ENCODE measurements around the gene RPRD1B. TPM values are rescaled to one million over a fixed set of nuclear protein-coding genes. Genes with fewer than 3 reads are reported as not detected.

RPRD1B gene
- total and polyA plus RNA-seq, 2 of the 13 experiments (the other 11 are each of a cell fraction or from before 2014, with no cell fraction given), result 31.1 to 41.5 TPM

DNA sequence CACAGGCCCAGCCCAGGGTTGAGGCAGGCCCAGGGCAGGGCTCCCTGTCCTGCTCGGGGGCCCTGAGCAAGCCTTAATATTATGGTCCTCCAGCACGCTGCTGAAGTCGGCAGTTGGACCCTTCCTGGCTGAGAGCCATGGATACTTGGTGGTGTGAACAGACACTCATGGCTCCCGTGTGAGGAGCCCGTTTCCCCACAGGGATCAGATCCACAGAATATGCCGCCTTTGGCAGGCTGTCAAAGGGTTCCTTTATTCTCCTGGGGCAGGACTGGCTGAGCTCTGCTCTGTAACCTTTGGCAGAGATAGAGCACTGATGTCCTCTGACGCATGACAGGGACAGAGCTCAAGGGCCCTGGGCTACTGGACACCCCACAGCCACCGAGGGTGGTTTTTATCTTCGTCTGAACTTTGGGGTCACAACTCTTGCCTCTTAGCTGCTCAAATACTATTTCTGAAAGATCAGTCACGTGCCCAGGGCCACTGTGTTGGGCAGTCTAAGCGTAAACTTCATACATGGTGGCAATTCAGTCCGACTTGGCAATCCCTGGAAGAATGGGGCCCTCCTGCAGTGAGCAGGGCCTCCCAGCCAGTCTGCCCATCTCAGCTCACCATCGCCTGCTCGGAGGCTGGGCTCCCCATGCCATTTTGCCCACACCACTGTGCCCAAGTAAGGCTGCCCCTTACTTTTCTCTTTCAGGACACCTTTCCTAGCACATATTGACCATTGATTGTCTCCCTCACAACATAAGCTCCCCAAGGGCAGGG lies 49.3 kb upstream of the RPRD1B start (continued):
- TF ChIP-seq ZNF333 (CRISPR knock-in tag; IDR thresholded peaks at IDR 0.05; ENCODE audit: borderline replicate concordance) (no peak), TMF1 (CRISPR knock-in tag; IDR thresholded peaks at IDR 0.05; ENCODE audit: low read depth) (0 out of 2 replicates have a peak, but pooled peaks have one; percentile 31), CBX5 (CRISPR knock-in tag; IDR thresholded peaks at IDR 0.05; ENCODE audit: borderline replicate concordance) (no peak)
- TF ChIP-seq, protein P1, sequence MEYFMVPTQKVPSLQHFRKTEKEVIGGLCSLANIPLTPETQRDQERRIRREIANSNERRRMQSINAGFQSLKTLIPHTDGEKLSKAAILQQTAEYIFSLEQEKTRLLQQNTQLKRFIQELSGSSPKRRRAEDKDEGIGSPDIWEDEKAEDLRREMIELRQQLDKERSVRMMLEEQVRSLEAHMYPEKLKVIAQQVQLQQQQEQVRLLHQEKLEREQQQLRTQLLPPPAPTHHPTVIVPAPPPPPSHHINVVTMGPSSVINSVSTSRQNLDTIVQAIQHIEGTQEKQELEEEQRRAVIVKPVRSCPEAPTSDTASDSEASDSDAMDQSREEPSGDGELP (IDR thresholded peaks at IDR 0.05; ENCODE audit: borderline replicate concordance, low read depth), result no peak
- TF ChIP-seq, protein P2, sequence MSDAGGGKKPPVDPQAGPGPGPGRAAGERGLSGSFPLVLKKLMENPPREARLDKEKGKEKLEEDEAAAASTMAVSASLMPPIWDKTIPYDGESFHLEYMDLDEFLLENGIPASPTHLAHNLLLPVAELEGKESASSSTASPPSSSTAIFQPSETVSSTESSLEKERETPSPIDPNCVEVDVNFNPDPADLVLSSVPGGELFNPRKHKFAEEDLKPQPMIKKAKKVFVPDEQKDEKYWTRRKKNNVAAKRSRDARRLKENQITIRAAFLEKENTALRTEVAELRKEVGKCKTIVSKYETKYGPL (CRISPR knock-in tag; IDR thresholded peaks at IDR 0.05), result no peak

DNA sequence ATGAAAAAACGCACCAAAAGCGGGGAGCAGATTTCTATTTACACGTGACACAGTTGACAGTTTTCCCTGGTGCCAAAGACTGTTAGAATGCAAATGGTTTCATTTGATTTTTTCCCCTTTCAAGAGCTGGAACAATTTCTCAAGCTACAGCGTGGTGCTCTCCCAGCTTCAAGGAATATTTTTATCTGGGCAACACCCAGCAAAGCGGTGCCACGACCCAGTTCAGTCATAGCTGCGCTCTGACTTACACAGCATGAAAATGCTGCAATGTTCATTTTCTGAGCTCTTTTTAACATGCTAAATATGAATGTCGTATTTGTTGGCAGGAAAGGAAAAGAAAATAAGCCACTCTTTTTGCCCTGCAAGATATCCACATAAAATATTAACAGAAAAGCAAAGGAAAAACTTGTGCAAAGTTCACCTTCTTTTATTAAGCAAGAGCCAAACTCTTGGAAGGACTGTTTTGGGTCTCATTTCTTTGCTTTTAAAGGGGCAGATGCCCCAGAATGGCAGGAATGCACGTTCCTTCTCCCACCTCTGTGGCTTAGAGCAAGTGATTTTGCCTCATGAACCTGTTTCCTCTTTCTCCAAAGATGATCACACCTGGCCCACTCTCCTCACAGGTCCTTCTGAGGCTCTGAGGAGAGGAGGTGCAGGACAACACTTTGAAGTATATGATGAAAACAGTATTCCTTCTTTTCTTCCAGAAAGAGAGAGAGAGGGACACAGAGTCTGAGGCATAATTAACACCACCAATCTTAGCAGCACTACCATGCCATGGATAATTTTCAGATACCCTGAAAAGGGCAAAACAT lies 47.3 kb upstream of the RPRD1B start:
- Histone ChIP-seq H4K20me1 (ENCODE audit: insufficient read depth, low read length) (no peaks in the 10 kb centered on the region), H3K27ac (ENCODE audit: extremely low read length, insufficient read depth, low read length) (peak overlapping the region; percentile 62), H3K36me3 (replicated peaks in 1 of 2; ENCODE audit: control insufficient read depth in 1 of 2, insufficient read depth in 2 of 2, low read length in 2 of 2) (peaks cover 12 to 38% of the 10 kb centered on the region in 2 experiments), H3K9me3 (ENCODE audit: low read length) (no peaks in the 10 kb centered on the region), H3K79me2 (ENCODE audit: insufficient read depth, low read length) (no peaks in the 10 kb centered on the region), H3K4me3 (replicated peaks in 1 of 3; ENCODE audit: insufficient read depth in 1 of 3, low read depth in 2 of 3, low read length in 3 of 3) (peak overlapping the region in 1 of 3 experiments; percentile 27; a peak in 1 of 6 replicates), H3K9ac (ENCODE audit: insufficient read depth, low read depth, low read length) (peak overlapping the region; percentile 35; the same call in 1 of the 2 replicates), H3K4me1 (ENCODE audit: insufficient read depth, low read length) (peaks cover 68% of the 10 kb centered on the region), H3K4me2 (ENCODE audit: low read depth, low read length) (peak overlapping the region; percentile 61), H2AFZ (ENCODE audit: low read length) (no peak overlapping the region), H3K27me3 (ENCODE audit: control insufficient read depth in 1 of 2, insufficient read depth in 2 of 2, low read length in 2 of 2) (no peaks in the 10 kb centered on the region)
- in situ Hi-C loops (cut with HindIII; ENCODE audit: extremely low pct_ligation_motif_present, low pct_unique_long_range_greater_than_20kb) (no loop called here), intact Hi-C loops (cut with micrococcal nuclease; ENCODE audit: unreplicated experiment) (no loop called here)
- FAIRE-seq (no peak), ATAC-seq (peak; percentile 0; the same call in 1 of the 3 replicates), DNase-seq (ENCODE audit: low spot score) (no peak)
- ChIA-PET CTCF (ENCODE audit: low intra/inter-chr PET ratio, low total read pairs) (no interaction called here), POLR2A (interaction anchor here (0.8 to 1.3 kb wide), 6 partner anchors 8 to 808 kb away, joined by 3 to 5 read pairs (median 4); partner anchors contain the start of genes MANBAL and TTI1)
- WGBS (ENCODE audit: low lambda C conversion rate), result 41% methylated on average over 9 of the region's 9 CpGs
- no TSS peak for BruUV-seq (replicated peaks)
- TF ChIP-seq ZNF263 (CRISPR knock-in tag; IDR thresholded peaks at IDR 0.05) (no peak), ISL2 (CRISPR knock-in tag; IDR thresholded peaks at IDR 0.05) (no peak), ZFP62 (CRISPR knock-in tag; IDR thresholded peaks at IDR 0.05) (no peak), FOXK1 (CRISPR knock-in tag; IDR thresholded peaks at IDR 0.05; ENCODE audit: borderline replicate concordance, low read depth) (no peak), DNMT3B (CRISPR knock-in tag; conservative IDR thresholded peaks at IDR 0.05) (no peak), SOX6 (IDR thresholded peaks at IDR 0.05) (no peak), SOX6 (CRISPR knock-in tag; IDR thresholded peaks at IDR 0.05) (0 out of 2 replicates have a peak, but pooled peaks have one; percentile 27), NFIC (IDR thresholded peaks at IDR 0.05; ENCODE audit: low read length) (peak; percentile 50; the same call in 1 of the 2 replicates)
- TF ChIP-seq, protein P3, sequence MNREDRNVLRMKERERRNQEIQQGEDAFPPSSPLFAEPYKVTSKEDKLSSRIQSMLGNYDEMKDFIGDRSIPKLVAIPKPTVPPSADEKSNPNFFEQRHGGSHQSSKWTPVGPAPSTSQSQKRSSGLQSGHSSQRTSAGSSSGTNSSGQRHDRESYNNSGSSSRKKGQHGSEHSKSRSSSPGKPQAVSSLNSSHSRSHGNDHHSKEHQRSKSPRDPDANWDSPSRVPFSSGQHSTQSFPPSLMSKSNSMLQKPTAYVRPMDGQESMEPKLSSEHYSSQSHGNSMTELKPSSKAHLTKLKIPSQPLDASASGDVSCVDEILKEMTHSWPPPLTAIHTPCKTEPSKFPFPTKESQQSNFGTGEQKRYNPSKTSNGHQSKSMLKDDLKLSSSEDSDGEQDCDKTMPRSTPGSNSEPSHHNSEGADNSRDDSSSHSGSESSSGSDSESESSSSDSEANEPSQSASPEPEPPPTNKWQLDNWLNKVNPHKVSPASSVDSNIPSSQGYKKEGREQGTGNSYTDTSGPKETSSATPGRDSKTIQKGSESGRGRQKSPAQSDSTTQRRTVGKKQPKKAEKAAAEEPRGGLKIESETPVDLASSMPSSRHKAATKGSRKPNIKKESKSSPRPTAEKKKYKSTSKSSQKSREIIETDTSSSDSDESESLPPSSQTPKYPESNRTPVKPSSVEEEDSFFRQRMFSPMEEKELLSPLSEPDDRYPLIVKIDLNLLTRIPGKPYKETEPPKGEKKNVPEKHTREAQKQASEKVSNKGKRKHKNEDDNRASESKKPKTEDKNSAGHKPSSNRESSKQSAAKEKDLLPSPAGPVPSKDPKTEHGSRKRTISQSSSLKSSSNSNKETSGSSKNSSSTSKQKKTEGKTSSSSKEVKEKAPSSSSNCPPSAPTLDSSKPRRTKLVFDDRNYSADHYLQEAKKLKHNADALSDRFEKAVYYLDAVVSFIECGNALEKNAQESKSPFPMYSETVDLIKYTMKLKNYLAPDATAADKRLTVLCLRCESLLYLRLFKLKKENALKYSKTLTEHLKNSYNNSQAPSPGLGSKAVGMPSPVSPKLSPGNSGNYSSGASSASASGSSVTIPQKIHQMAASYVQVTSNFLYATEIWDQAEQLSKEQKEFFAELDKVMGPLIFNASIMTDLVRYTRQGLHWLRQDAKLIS (CRISPR knock-in tag; IDR thresholded peaks at IDR 0.05), result no peak
- TF ChIP-seq, protein P4, sequence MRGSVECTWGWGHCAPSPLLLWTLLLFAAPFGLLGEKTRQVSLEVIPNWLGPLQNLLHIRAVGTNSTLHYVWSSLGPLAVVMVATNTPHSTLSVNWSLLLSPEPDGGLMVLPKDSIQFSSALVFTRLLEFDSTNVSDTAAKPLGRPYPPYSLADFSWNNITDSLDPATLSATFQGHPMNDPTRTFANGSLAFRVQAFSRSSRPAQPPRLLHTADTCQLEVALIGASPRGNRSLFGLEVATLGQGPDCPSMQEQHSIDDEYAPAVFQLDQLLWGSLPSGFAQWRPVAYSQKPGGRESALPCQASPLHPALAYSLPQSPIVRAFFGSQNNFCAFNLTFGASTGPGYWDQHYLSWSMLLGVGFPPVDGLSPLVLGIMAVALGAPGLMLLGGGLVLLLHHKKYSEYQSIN (CRISPR knock-in tag; IDR thresholded peaks at IDR 0.05; ENCODE audit: borderline replicate concordance), result no peak
